ENCODE measurements around the gene PTGES. TPM values are rescaled to one million over a fixed set of nuclear protein-coding genes. Genes with fewer than 3 reads are reported as not detected.
A peak's percentile ranks its signal among the peaks of the same experiment; 100 is the strongest.

PTGES gene
- total and polyA plus RNA-seq, 9 of the 15 experiments (the other 6 are each of a cell fraction or from before 2014, with no cell fraction given): 0.13 TPM; not detected in 8

- TF ChIP-seq ZNF407 (IDR thresholded peaks at IDR 0.05; ENCODE audit: low read depth) (no peak), KDM5B (IDR thresholded peaks at IDR 0.05; ENCODE audit: insufficient replicate concordance, low read depth, low read length) (no peak), MLLT1 (IDR thresholded peaks at IDR 0.05) (no peak), NCOA6 (IDR thresholded peaks at IDR 0.05) (no peak), SPI1 (IDR thresholded peaks at IDR 0.05; ENCODE audit: borderline replicate concordance, low read depth, low read length) (no peak), ZZZ3 (IDR thresholded peaks at IDR 0.05) (no peak), THRB (CRISPR knock-in tag; conservative IDR thresholded peaks at IDR 0.05) (no peak), EGR1 (conservative IDR thresholded peaks at IDR 0.05) (no peak), VEZF1 (CRISPR knock-in tag; IDR thresholded peaks at IDR 0.05) (peak; percentile 81), BDP1 (IDR thresholded peaks at IDR 0.05; ENCODE audit: insufficient read depth, insufficient read length) (no peak), ZNF436 (CRISPR knock-in tag; IDR thresholded peaks at IDR 0.05) (no peak), FUS (optimal IDR thresholded peaks at IDR 0.05; ENCODE audit: low read depth, low read length) (no peak), SMAD3 (CRISPR knock-in tag; conservative IDR thresholded peaks at IDR 0.05) (no peak), BRD4 (IDR thresholded peaks at IDR 0.05) (no peak), HDAC8 (tag; IDR thresholded peaks at IDR 0.05) (no peak), RBM25 (IDR thresholded peaks at IDR 0.05; ENCODE audit: low read depth, low read length, severe bottlenecking) (peak; percentile 51)
Measured at GRCh38 chr9:129783516-129784361, 30.9 kb upstream of the PTGES start (continued).
